Measurements from ENCODE around the gene COLEC12.
A peak's percentile ranks its signal among the peaks of the same experiment; 100 is the strongest.

COLEC12 gene

DNA sequence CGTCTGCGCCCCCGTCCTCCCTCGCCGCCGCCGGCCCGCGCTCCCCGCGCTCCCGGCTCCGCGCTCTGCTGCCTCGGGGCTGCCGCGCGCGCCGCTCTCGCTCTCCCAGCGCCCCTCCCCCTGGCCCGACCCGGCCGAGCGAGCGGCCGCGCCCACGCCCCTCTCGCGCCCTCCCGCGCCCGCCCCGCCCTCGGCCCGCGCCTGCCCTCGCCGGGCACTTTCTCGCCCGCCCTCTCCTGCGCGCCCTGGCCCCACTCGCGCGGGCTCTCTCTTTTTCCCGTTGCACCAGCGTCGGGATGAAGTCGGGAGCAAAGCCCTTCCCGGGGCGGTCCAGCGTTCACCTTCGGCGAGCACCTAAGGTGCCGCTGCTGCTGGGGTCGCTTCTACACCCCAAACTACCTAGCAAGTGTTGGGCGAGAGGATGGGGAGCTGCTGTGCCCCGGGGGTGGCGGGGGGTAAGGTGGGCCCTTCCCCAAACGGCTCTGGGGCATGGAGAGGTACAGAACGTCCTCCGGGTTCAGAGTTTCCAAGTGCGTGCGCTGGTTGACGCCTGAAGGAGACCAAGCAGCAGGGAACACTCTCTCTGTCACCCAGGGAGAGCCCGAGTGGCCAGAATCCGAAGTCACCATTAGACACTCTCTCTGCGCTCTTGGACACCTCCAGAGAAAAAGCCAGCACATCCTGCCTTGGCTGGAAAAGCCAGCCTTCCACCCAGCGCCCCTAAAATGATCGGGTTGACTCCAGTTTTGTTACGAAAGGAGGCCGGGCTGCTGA lies at the start of gene COLEC12:
COLEC12 (minus strand) TSS at position 70 of the 774 bp plus-strand sequence. CDS start 187 bp downstream, outside the sequence.
- H3K4me3 ChIP-seq (replicated peaks; ENCODE audit: low read depth, low read length): peak within 1 kb of the TSS; percentile 61
- no peak for DNase-seq (ENCODE audit: extremely low read depth, low read depth)
- TF ChIP-seq, protein P1, sequence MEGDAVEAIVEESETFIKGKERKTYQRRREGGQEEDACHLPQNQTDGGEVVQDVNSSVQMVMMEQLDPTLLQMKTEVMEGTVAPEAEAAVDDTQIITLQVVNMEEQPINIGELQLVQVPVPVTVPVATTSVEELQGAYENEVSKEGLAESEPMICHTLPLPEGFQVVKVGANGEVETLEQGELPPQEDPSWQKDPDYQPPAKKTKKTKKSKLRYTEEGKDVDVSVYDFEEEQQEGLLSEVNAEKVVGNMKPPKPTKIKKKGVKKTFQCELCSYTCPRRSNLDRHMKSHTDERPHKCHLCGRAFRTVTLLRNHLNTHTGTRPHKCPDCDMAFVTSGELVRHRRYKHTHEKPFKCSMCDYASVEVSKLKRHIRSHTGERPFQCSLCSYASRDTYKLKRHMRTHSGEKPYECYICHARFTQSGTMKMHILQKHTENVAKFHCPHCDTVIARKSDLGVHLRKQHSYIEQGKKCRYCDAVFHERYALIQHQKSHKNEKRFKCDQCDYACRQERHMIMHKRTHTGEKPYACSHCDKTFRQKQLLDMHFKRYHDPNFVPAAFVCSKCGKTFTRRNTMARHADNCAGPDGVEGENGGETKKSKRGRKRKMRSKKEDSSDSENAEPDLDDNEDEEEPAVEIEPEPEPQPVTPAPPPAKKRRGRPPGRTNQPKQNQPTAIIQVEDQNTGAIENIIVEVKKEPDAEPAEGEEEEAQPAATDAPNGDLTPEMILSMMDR (IDR thresholded peaks at IDR 0.05; ENCODE audit: low read depth, low read length, missing control alignments): no peak

DNA sequence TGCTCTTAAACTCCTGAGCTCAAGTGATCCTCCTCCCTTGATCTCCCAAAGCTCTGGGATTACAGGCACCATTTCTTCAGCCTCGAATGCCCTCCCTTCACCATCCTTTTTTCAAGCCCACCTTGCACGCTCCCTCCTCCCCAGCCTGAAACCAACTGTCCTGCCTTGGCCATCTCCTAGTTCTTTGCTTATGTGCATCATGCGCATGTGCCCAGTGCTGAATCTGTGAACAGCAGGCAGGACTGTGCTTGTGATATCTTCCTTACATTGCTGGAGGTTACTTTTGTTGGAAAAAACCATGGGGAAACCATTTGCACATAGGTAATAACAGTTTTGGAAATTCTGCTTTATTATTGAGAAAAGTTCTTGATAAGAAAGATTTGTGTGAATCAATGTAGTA lies 49.5 kb upstream of the COLEC12 start:
- no peak for DNase-seq (ENCODE audit: extremely low read depth, low read depth)
- no peak overlapping the region for H3K4me3 ChIP-seq (replicated peaks; ENCODE audit: low read depth, low read length)
- TF ChIP-seq, protein P1 (IDR thresholded peaks at IDR 0.05; ENCODE audit: low read depth, low read length, missing control alignments): no peak

- no peak overlapping the region for H3K4me3 ChIP-seq (replicated peaks; ENCODE audit: low read depth, low read length)
- TF ChIP-seq, protein P1 (IDR thresholded peaks at IDR 0.05; ENCODE audit: low read depth, low read length, missing control alignments): no peak
- no peak for DNase-seq (ENCODE audit: extremely low read depth, low read depth)
Measured at GRCh38 chr18:543447-544078, 43.1 kb upstream of the COLEC12 start.

- DNase-seq (ENCODE audit: extremely low read depth, low read depth): no peak
- TF ChIP-seq, protein P1 (IDR thresholded peaks at IDR 0.05; ENCODE audit: low read depth, low read length, missing control alignments): no peak
- H3K4me3 ChIP-seq (replicated peaks; ENCODE audit: low read depth, low read length): no peak overlapping the region
Measured at GRCh38 chr18:533995-534601, 33.6 kb upstream of the COLEC12 start.

DNA sequence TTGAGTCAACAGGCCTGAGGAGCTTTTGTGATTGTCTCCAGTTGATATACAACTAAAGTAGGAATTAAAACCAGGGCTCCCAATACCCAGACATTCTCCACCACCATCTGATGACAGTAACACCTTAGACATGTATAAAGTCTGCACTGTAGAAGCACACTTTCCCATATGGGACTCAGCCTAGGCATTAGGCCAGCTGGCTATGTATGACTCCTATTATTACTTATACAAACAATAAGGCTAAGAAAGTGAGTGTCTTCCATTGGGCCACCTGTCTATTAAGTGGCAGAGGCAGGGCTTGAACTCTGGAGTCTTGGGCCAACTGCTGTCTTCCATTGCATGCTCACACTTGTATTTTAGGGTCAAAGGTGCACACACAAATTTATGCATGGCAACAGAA lies 32.1 kb upstream of the COLEC12 start:
- H3K4me3 ChIP-seq (replicated peaks; ENCODE audit: low read depth, low read length): no peak overlapping the region
- TF ChIP-seq, protein P1 (IDR thresholded peaks at IDR 0.05; ENCODE audit: low read depth, low read length, missing control alignments): no peak
- DNase-seq (ENCODE audit: extremely low read depth, low read depth): no peak

- TF ChIP-seq, protein P1 (IDR thresholded peaks at IDR 0.05; ENCODE audit: low read depth, low read length, missing control alignments): no peak
- no peak overlapping the region for H3K4me3 ChIP-seq (replicated peaks; ENCODE audit: low read depth, low read length)
- no peak for DNase-seq (ENCODE audit: extremely low read depth, low read depth)
Measured at GRCh38 chr18:532018-532417, 31.5 kb upstream of the COLEC12 start.

All from HFF-Myc (cell line).